Measurements from ENCODE around the gene VAMP8.
"Not testable (repeated sequence)": the region's sequence is repeated elsewhere in the genome, so short reads cannot be mapped to it uniquely, and the experiment has no call there.

Gene VAMP8

GRCh38 chr2:85541262-85541661 lies 36.1 kb upstream of the VAMP8 start:
- no peak for DNase-seq (ENCODE audit: low read depth)
- no peak for TF ChIP-seq CTCF (IDR thresholded peaks at IDR 0.05; ENCODE audit: low read depth, low read length, missing control alignments)
- peak overlapping the region; percentile 66 for H3K4me3 ChIP-seq (ENCODE audit: low read depth, low read length)

- no peak overlapping the region; the same call in 1 of the 2 replicates for H3K4me3 ChIP-seq (ENCODE audit: low read depth, low read length)
- TF ChIP-seq CTCF (IDR thresholded peaks at IDR 0.05; ENCODE audit: low read depth, low read length, missing control alignments): no peak
- DNase-seq (ENCODE audit: low read depth): no peak
Measured at GRCh38 chr2:85541753-85542457, 35.5 kb upstream of the VAMP8 start.

GRCh38 chr2:85542777-85543176 lies 34.6 kb upstream of the VAMP8 start:
- TF ChIP-seq CTCF (IDR thresholded peaks at IDR 0.05; ENCODE audit: low read depth, low read length, missing control alignments): no peak
- no peak overlapping the region for H3K4me3 ChIP-seq (ENCODE audit: low read depth, low read length)
- DNase-seq (ENCODE audit: low read depth): no peak

- not testable (repeated sequence) for H3K4me3 ChIP-seq (ENCODE audit: low read depth, low read length); DNase-seq (ENCODE audit: low read depth)
Measured at GRCh38 chr2:85544254-85544691, 33.1 kb upstream of the VAMP8 start.

GRCh38 chr2:85544915-85545779 lies 32.2 kb upstream of the VAMP8 start:
- DNase-seq (ENCODE audit: low read depth); H3K4me3 ChIP-seq (ENCODE audit: low read depth, low read length): not testable (repeated sequence)

- TF ChIP-seq CTCF (IDR thresholded peaks at IDR 0.05; ENCODE audit: low read depth, low read length, missing control alignments): no peak
- no peak overlapping the region for H3K4me3 ChIP-seq (ENCODE audit: low read depth, low read length)
- DNase-seq (ENCODE audit: low read depth): no peak
Measured at GRCh38 chr2:85545780-85546240, 31.6 kb upstream of the VAMP8 start.

GRCh38 chr2:85547089-85547858 lies 30.1 kb upstream of the VAMP8 start:
- no peak for TF ChIP-seq CTCF (IDR thresholded peaks at IDR 0.05; ENCODE audit: low read depth, low read length, missing control alignments)

More at GRCh38 chr2:85547089-85547858, 30.1 kb upstream of the VAMP8 start:
- no peak overlapping the region for H3K4me3 ChIP-seq (ENCODE audit: low read depth, low read length)
- DNase-seq (ENCODE audit: low read depth): no peak

Data from GM12864 (cell line).